Right ventricle myocardium superior (tissue), 1 donor: ENCODE data around the gene SLC16A13. TPM values are rescaled to one million over a fixed set of nuclear protein-coding genes. Genes with fewer than 3 reads are reported as not detected.
"Not testable (repeated sequence)": the region's sequence is repeated elsewhere in the genome, so short reads cannot be mapped to it uniquely, and the experiment has no call there.

Experiments
- ATAC-seq: fragments of 200-7000 bp; cut with Tn5 transposase; one replicate; pipeline ENCODE4 v1.9.1; 2020; ENCODE audit warnings: mild to moderate bottlenecking; ENCODE audit not compliant: poor library complexity
- DNase-seq: peaks from one replicate; pipeline ENCODE4 v3.0.0-alpha.2; 2020
- intact Hi-C: fragments of 100-400 bp; cut with DNase I; formaldehyde crosslinking; loops from one replicate; pipeline ENCODE4 v1.11.2; 2022
- long read RNA-seq: library from polyadenylated mRNA; unstranded; transcript quantifications from one replicate; pipeline ENCODE4 v2.0.0, GENCODE V29; 2021
- total RNA-seq: library from RNA; stranded (reverse); fragmentation: NEBNext Ultra II Directional; extraction: Animal tissue kit (Norgen Biotek cat#: 25700); gene quantifications from one replicate; pipeline ENCODE4 v1.2.1, GENCODE V29; 2021
- donor health status: DM: no; HTN: yes; CAD: no; lungs with severe emphysema.

Gene SLC16A13
- 1.6 TPM for total RNA-seq
- long read RNA-seq, result 0 reads

DNA sequence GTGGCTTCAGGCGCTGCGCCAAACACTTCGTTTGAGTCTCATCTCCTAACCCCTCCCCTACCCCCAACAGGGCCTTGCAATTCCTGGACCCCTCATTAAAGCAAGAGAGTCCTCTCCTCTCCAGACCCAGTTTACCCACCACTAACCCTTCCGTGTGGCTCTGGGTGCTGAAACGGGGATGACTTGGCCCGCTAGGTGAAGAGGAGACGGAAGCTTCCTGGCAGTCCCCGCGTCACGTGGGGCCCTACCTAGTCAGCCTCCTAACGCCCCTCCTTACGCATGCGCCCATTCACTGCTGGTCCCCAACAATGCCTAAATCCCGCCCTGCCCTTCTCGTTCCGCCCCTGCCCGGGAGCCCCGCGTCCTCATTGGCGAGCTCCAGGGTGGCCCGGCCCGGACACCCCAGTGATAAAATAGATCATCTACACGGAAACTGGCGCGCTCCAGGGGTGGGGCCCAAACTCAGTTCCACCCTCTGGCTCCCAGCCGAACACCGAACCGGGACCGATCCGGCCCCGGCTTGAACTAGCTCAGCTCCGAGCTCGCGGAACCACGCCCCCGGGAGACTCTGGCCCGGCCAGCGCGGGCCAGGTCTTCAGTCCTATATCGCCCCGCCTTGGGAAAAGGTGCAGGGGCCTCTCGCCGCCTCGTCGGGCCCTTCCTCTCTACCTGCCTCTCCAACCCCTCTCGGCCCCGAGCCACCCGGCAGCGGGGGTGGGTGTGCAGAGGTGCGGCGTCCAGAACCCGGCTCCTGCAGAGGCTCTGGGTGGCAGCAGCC is at the start of gene SLC16A13:
Gene SLC16A13 (plus strand): TSS at position 425 of the 778 bp plus-strand sequence. CDS start 368 bp downstream, outside the sequence.
- peak; percentile 97 for ATAC-seq
- intact Hi-C loops, result no loop called here
- DNase-seq, result peak; percentile 96

- ATAC-seq (no peak), DNase-seq (no peak)
- intact Hi-C loops, result no loop called here
Measured at GRCh38 chr17:6986676-6987075, 49.1 kb upstream of the SLC16A13 start.

GRCh38 chr17:6989779-6990178 is 46.0 kb upstream of the SLC16A13 start:
- DNase-seq (no peak), ATAC-seq (no peak)
- intact Hi-C loops, result no loop called here

GRCh38 chr17:6993613-6994056 is 42.2 kb upstream of the SLC16A13 start:
- DNase-seq, intact Hi-C loops, ATAC-seq: not testable (repeated sequence)

GRCh38 chr17:6994118-6994598 is 41.7 kb upstream of the SLC16A13 start:
- intact Hi-C loops, result no loop called here
- ATAC-seq, result no peak
- DNase-seq, result no peak

DNA sequence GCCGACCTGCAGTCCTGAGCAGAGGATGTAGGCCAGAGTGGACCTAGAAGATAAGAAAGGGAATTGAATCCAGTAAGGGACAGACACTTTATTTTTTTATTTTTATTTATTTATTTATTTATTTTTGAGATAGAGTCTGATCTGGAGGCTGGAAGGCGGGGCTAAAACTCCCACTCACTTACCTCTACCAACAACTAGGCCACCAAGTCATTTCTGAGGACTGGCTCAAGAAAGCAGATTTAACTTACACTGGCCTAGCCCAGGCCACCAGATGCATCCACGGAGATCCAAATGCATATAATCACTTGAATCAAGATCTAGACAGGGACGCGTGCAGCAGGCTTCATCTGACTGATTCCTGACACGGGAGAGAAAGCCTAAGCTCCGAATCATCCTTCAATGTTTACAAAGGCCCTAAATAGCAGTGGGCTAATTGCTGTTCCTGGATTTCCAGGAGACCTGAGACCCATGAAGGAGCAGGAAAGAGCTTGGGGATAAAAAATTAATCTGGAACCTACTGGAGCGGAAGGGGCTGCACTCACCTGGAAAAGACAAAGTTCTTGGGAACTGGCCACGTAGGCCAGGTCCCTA is 41.1 kb upstream of the SLC16A13 start:
- ATAC-seq, result no peak
- no peak for DNase-seq
- intact Hi-C loops, result no loop called here

DNA sequence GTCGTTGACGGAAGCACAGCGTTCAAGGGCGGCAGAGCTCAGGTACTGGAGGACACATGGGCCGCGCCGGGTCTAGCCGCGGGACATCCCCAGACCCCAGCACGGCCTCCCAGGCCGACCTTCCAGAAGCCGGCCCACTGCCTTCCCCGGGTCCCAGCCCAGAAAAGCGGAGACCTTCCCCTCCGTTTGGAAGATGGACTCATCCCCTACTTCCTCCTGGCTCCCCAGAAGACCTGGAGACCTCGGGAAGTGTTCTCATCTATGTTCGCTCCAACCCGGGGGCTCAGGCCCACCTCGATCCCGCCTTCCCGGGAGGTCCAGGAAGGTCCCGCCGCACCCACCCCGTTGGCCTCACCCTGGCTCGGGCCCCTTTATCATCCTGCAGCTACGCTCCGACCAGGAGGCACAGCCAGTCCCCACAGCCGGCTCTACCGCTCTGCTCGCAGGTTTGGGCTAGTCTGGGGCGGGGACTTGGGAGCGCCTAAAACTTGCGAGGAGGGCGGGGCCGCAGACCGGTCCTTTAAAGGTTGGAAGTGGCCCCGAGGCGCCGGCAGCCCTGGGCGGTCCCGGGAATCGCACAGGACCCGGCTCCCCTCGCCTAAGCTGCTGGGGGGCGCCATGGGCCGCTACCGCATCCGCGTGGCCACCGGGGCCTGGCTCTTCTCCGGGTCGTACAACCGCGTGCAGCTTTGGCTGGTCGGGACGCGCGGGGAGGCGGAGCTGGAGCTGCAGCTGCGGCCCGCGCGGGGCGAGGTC is 40.1 kb upstream of the SLC16A13 start, which contains the start of gene ALOX12:
Gene ALOX12 (plus strand): TSS at position 550 of the 756 bp plus-strand sequence. CDS start 69 bp downstream, at position 619.
- intact Hi-C loops, result no loop called here
- ATAC-seq (peak; percentile 62), DNase-seq (peak; percentile 58)

- ATAC-seq (peak; percentile 20), DNase-seq (no peak)
- intact Hi-C loops, result no loop called here
Measured at GRCh38 chr17:6996256-6997011, 39.4 kb upstream of the SLC16A13 start.

DNA sequence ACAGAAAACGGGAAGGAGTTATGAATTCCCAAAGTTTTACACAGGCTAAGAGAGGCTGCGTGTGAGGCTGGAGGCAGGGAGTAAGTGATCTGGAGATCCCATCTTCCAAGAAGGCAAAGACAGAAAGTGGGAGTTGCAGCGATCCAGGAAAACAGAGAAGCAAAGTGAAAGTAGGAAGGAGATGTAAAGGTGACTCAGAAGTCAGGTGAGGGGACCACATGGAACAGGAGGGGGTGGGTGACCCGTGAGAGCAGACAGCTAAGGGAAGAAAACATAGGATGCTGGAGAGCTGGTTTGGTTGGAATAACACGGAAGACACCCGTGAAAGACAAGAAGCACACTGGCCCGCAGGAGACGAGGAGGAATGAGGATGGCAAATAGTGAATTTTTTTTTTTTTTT is 38.6 kb upstream of the SLC16A13 start:
- intact Hi-C loops, result no loop called here
- no peak for ATAC-seq

GRCh38 chr17:6998855-6999508 is 36.8 kb upstream of the SLC16A13 start:
- DNase-seq (no peak), ATAC-seq (no peak)
- intact Hi-C loops, result no loop called here

More for the DNA sequence above, 38.6 kb upstream of the SLC16A13 start:
- DNase-seq, result no peak

DNA sequence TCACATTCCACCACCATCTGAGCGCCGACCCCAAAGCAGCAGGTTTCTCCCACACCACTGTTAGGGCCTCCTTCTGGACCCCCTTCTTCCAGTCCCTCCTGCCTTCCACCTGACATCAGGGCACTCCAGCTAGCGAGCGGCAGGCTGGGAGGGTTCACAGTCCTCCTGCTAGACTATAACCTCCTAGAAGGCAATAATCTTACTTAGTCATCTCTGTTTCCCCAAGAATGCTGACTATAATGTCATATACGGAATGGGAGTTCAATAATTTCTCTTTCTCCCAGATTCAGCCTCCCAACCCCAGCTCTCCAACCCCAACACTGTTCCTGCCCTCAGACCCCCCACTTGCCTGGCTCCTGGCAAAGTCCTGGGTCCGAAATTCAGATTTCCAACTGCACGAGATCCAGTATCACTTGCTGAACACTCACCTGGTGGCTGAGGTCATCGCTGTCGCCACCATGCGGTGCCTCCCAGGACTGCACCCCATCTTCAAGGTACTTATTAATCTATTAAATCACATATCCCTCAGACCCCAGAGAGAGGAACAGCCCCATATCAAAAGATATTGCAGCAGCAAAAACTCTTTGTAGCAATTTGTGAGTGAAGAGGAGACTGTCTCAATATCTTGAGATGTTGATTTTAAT is 34.4 kb upstream of the SLC16A13 start:
- ATAC-seq (no peak), DNase-seq (no peak)
- intact Hi-C loops, result loop anchor here (5.0 to 10.0 kb wide), 2 partner anchors 89 to 337 kb away; no protein-coding TSS in a partner anchor

GRCh38 chr17:7002288-7003047 is 33.3 kb upstream of the SLC16A13 start:
- DNase-seq (no peak), ATAC-seq (no peak)
- intact Hi-C loops, result loop anchor here (5.0 to 10.0 kb wide), 2 partner anchors 90 to 338 kb away; no protein-coding TSS in a partner anchor

DNA sequence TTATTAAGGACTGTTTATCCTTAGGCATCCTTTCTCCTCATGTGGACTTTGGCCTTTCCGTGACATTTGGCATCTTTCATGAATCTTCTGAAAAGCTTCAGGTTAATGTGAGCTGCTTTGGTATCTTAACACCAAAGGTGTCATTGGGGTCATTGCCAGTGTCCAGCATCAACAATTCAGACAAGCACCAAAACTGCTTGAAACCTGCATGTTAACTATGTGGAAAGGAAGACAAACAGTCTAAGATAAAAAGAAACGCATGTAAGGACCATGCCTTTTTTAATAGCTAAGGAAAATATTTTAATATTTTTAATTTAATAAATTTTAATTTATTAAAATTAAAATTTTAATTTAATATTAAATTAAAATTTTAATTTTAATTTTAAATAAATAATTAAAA is 32.1 kb upstream of the SLC16A13 start:
- ATAC-seq, result no peak
- intact Hi-C loops, result loop anchor here (5.0 to 10.0 kb wide), 2 partner anchors 91 to 339 kb away; no protein-coding TSS in a partner anchor
- no peak for DNase-seq

DNA sequence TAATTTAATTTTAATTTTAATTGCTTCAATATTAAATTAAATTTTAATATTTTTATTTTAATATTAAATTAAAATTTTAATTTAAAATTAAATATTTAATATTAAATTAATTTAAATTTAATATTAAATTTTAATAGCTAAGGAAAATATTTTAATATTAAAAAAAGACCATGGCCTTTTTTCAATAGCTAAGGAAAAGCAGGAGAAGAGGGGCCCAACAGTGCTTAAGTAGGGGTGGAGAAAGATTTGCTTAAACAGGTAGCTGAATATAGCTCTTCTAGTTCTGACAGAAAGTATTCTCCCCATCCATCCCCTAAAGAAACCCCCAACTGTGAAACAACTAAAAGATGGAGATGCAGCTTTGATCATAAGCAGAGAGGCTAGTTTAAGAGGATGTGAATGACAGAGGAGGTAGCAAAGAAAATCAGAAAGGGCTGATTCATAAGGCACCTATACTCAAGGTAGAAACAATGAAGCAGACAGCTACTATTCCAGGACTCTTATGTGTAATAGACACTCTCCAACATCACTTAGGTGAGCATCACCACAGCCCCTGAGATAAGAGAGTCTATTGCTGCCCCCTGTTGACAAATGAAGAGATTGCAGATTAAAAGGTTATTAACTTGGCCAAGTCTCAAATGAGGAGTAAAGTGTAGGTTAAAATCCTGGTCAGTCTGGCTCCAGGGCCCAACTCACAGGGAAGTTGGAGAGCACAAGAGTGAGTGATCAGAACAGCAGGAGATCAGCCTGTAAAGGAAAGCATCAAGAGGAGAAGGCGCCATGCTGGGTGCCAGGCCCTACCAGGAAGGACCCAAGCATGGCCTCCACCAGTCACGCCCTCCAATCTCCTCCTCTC is 31.2 kb upstream of the SLC16A13 start:
- ATAC-seq, result peak; percentile 63
- intact Hi-C loops, result loop anchor here (5.0 to 10.0 kb wide), 2 partner anchors 92 to 340 kb away; no protein-coding TSS in a partner anchor
- no peak for DNase-seq

DNA sequence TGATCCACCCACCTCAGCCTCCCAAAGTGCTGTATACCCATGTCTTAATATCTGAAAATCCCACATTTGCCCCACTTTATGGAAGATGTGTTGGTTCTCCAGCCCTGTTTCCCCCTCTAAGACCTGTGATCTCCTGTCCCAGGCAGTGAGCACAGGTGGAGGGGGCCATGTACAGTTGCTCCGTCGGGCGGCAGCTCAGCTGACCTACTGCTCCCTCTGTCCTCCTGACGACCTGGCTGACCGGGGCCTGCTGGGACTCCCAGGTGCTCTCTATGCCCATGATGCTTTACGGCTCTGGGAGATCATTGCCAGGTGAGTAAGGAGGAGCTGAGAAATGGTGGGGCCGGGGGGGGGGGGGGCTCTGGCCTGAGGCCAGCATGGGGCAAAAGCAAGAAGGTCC is 30.1 kb upstream of the SLC16A13 start:
- intact Hi-C loops, result loop anchor here (10.0 kb wide), 1 partner anchor 341 kb away; no protein-coding TSS in a partner anchor
- DNase-seq (no peak), ATAC-seq (no peak)
